GM23338 (cell line): ENCODE data around the gene OR4A47. TPM values are rescaled to one million over a fixed set of nuclear protein-coding genes. Genes with fewer than 3 reads are reported as not detected.
"Not testable (repeated sequence)": the region's sequence is repeated elsewhere in the genome, so short reads cannot be mapped to it uniquely, and the experiment has no call there.

Experiments used
- ATAC-seq: fragments of 200-7000 bp; cut with Tn5 transposase; 3 replicates; pipeline ENCODE4 v1.9.1; 2020
- DNase-seq: peaks from one replicate; pipeline ENCODE4 v3.0.0-alpha.2; 2015; ENCODE audit warnings: low spot score
- H2AFZ ChIP-seq: fragments of 200-600 bp; sonication (generic); 2 replicates; pipeline ENCODE4 v1.8.0; 2016; ENCODE audit warnings: antibody characterized with exemption, mild to moderate bottlenecking, moderate library complexity
- H3F3A ChIP-seq: fragments of 200-600 bp; sonication (generic); replicated peaks from 2 replicates; pipeline ENCODE4 v1.8.0; 2017; ENCODE audit warnings: antibody characterized with exemption, mixed run types, low read depth
- H3K27ac ChIP-seq: fragments of 200-600 bp; sonication (generic); 2 replicates; pipeline ENCODE4 v1.6.1; 2016; ENCODE audit warnings: low read depth
- H3K27me3 ChIP-seq: fragments of 200-600 bp; sonication (generic); 2 replicates; pipeline ENCODE4 v1.8.0; 2016; ENCODE audit warnings: mild to moderate bottlenecking, mixed run types, moderate library complexity; ENCODE audit not compliant: insufficient read depth
- H3K36me3 ChIP-seq: fragments of 200-600 bp; sonication (generic); 2 replicates; pipeline ENCODE4 v1.8.0; 2016; ENCODE audit warnings: mild to moderate bottlenecking; ENCODE audit not compliant: insufficient read depth
- H3K4me1 ChIP-seq: fragments of 200-600 bp; sonication (generic); 2 replicates; pipeline ENCODE4 v1.8.0; 2016; ENCODE audit warnings: mild to moderate bottlenecking, moderate library complexity; ENCODE audit not compliant: insufficient read depth
- H3K4me2 ChIP-seq: fragments of 200-600 bp; sonication (generic); 2 replicates; pipeline ENCODE4 v1.7.1; 2017; ENCODE audit warnings: mixed run types
- H3K4me3 ChIP-seq: fragments of 200-600 bp; sonication (generic); 2 replicates; pipeline ENCODE4 v1.6.1; 2016; ENCODE audit warnings: mixed run types
- H3K79me2 ChIP-seq: fragments of 200-600 bp; sonication (generic); replicated peaks from 2 replicates; pipeline ENCODE4 v1.8.0; 2017; ENCODE audit warnings: mild to moderate bottlenecking; ENCODE audit not compliant: insufficient read depth
- H3K9me2 ChIP-seq: fragments of 200-600 bp; sonication (generic); 2 replicates; pipeline ENCODE4 v1.8.0; 2017; ENCODE audit not compliant: insufficient read depth
- H4K20me1 ChIP-seq: fragments of 200-600 bp; sonication (generic); replicated peaks from 2 replicates; pipeline ENCODE4 v1.8.0; 2017; ENCODE audit warnings: mild to moderate bottlenecking; ENCODE audit not compliant: insufficient read depth
- H3K27ac Mint-ChIP-seq: 2 replicates; pipeline ENCODE4 v1.8.0; 2020; ENCODE audit warnings: inconsistent platforms, mild to moderate bottlenecking, moderate library complexity, mixed read lengths
- H3K27me3 Mint-ChIP-seq: 3 replicates; pipeline ENCODE4 v1.8.0; 2022; ENCODE audit warnings: low read depth, mild to moderate bottlenecking, moderate library complexity, mixed read lengths, inconsistent platforms; ENCODE audit not compliant: insufficient read depth, poor library complexity
- H3K36me3 Mint-ChIP-seq: 3 replicates; pipeline ENCODE4 v1.8.0; 2021; ENCODE audit warnings: low read depth, mild to moderate bottlenecking, inconsistent platforms, moderate library complexity, mixed read lengths
- H3K4me1 Mint-ChIP-seq: 3 replicates; pipeline ENCODE4 v1.8.0; 2020; ENCODE audit warnings: mild to moderate bottlenecking, inconsistent platforms, mixed read lengths
- H3K4me3 Mint-ChIP-seq: 3 replicates; pipeline ENCODE4 v1.8.0; 2021; ENCODE audit warnings: moderate library complexity, mild to moderate bottlenecking, inconsistent platforms, mixed read lengths
- H3K9me3 Mint-ChIP-seq: 3 replicates; pipeline ENCODE4 v1.8.0; 2020; ENCODE audit warnings: moderate library complexity, mild to moderate bottlenecking, inconsistent platforms, mixed read lengths
- long read RNA-seq: library from polyadenylated mRNA; unstranded; transcript quantifications from one replicate; pipeline ENCODE4 v2.0.0, GENCODE V29; 2020; ENCODE audit not compliant: unreplicated experiment
- polyA plus RNA-seq: library from polyadenylated mRNA; unstranded; fragments of >200 nt; fragmentation: Nextera tagmentation; extraction: Ambion mirVana; gene quantifications from 2 replicates; pipeline ENCODE4 v1.2.1, GENCODE V29; 2016
- total RNA-seq: library from RNA; depleted of rRNA; stranded (reverse); fragments of >200 nt; shearing (Covaris generic); gene quantifications from 2 replicates; pipeline ENCODE4 v1.2.3, GENCODE V29; 2014; rRNA removed

OR4A47 gene
- total RNA-seq (not detected in 2 replicates), polyA plus RNA-seq (not detected in 2 replicates)
- long read RNA-seq: 0 reads

- H4K20me1 ChIP-seq, H3K27ac Mint-ChIP-seq, H3K27ac ChIP-seq, H3K4me2 ChIP-seq, H3K9me2 ChIP-seq, H3K27me3 Mint-ChIP-seq, H3K36me3 ChIP-seq, H3K4me3 ChIP-seq, H3F3A ChIP-seq, H3K79me2 ChIP-seq, H3K4me1 ChIP-seq, H3K4me1 Mint-ChIP-seq, H3K4me3 Mint-ChIP-seq, ATAC-seq, DNase-seq, H3K27me3 ChIP-seq, H2AFZ ChIP-seq: not testable (repeated sequence)
- H3K36me3 Mint-ChIP-seq: peaks cover 18% of the 10 kb centered on the region; the same call in 2 of the 3 replicates
- peaks cover 87% of the 10 kb centered on the region for H3K9me3 Mint-ChIP-seq
These were observed at the start of gene OR4A47 for GRCh38 chr11:48488493-48488892. Gene OR4A47, plus strand, starts transcription at chr11:48488793. Its CDS starts 0 bp downstream, at chr11:48488793.

GRCh38 chr11:48455909-48456308 is 32.7 kb upstream of the OR4A47 start:
- H3K4me3 ChIP-seq, H3K4me1 Mint-ChIP-seq, H3K9me2 ChIP-seq, H3K27ac Mint-ChIP-seq, H3K27me3 Mint-ChIP-seq, H4K20me1 ChIP-seq, H3K27ac ChIP-seq, H2AFZ ChIP-seq, H3K36me3 ChIP-seq, H3K79me2 ChIP-seq, H3K4me1 ChIP-seq, H3K27me3 ChIP-seq, ATAC-seq, H3K4me3 Mint-ChIP-seq, H3F3A ChIP-seq, DNase-seq, H3K4me2 ChIP-seq: not testable (repeated sequence)
- Mint-ChIP-seq H3K9me3 (peaks cover 98% of the 10 kb centered on the region), H3K36me3 (peaks cover 43% of the 10 kb centered on the region)

- H3K27ac Mint-ChIP-seq, H2AFZ ChIP-seq, H3K36me3 ChIP-seq, H3K4me2 ChIP-seq, H3K27me3 ChIP-seq, H4K20me1 ChIP-seq, DNase-seq, H3K4me1 ChIP-seq, H3K27me3 Mint-ChIP-seq, ATAC-seq, H3K27ac ChIP-seq, H3K4me1 Mint-ChIP-seq, H3K79me2 ChIP-seq, H3K9me2 ChIP-seq, H3F3A ChIP-seq, H3K4me3 Mint-ChIP-seq, H3K4me3 ChIP-seq: not testable (repeated sequence)
- Mint-ChIP-seq H3K9me3 (peaks cover 88% of the 10 kb centered on the region), H3K36me3 (peaks cover 14% of the 10 kb centered on the region; the same call in 2 of the 3 replicates)
These were observed 14.6 kb upstream of the OR4A47 start for GRCh38 chr11:48473966-48474365.

GRCh38 chr11:48474703-48475102 is 13.9 kb upstream of the OR4A47 start:
- H3K4me1 Mint-ChIP-seq, ATAC-seq, H3K27ac Mint-ChIP-seq, H3K4me3 Mint-ChIP-seq, H3K4me1 ChIP-seq, H3K27ac ChIP-seq, H3K4me3 ChIP-seq, H3F3A ChIP-seq, H3K36me3 ChIP-seq, H3K27me3 ChIP-seq, H3K9me2 ChIP-seq, H4K20me1 ChIP-seq, H2AFZ ChIP-seq, H3K27me3 Mint-ChIP-seq, DNase-seq, H3K4me2 ChIP-seq, H3K79me2 ChIP-seq: not testable (repeated sequence)
- H3K9me3 Mint-ChIP-seq: peaks cover 87% of the 10 kb centered on the region
- peaks cover 11% of the 10 kb centered on the region; the same call in 2 of the 3 replicates for H3K36me3 Mint-ChIP-seq

GRCh38 chr11:48506169-48506568 is 17.6 kb downstream of the OR4A47 start:
- peaks cover 80% of the 10 kb centered on the region for H3K9me3 Mint-ChIP-seq
- not testable (repeated sequence) for H2AFZ ChIP-seq, H3K36me3 ChIP-seq, H3K27ac Mint-ChIP-seq, H3K27ac ChIP-seq, H3K4me1 Mint-ChIP-seq, DNase-seq, H3K4me3 Mint-ChIP-seq, H3K4me2 ChIP-seq, H3K79me2 ChIP-seq, ATAC-seq, H3K4me1 ChIP-seq, H3K27me3 ChIP-seq, H4K20me1 ChIP-seq, H3K4me3 ChIP-seq, H3F3A ChIP-seq, H3K9me2 ChIP-seq, H3K27me3 Mint-ChIP-seq
- peaks cover 13% of the 10 kb centered on the region; the same call in 2 of the 3 replicates for H3K36me3 Mint-ChIP-seq
